H1 (cell line): ENCODE data around the gene POLD4. TPM values are rescaled to one million over a fixed set of nuclear protein-coding genes. Genes with fewer than 3 reads are reported as not detected.

ENCODE experiments used
- CTCF ChIA-PET: fragments of 300-600 bp; sonication (Branson Sonifier 250); formaldehyde crosslinking; loops from one replicate; lab custom pipeline; 2021; ENCODE audit not compliant: partially characterized antibody; lab: Charles Lee
- POLR2A ChIA-PET: fragments of 300-600 bp; sonication (Branson Sonifier 250); formaldehyde crosslinking; loops from one replicate; lab custom pipeline; 2021; ENCODE audit warnings: inconsistent platforms; ENCODE audit not compliant: partially characterized antibody; lab: Charles Lee
- DNase-seq, 2 experiments: peaks; one replicate each; pipeline versions ENCODE4 v3.0.0 to v3.0.0-alpha.2; 2010 to 2022; ENCODE audit warnings: low spot score in 2 of 2, low read depth in 1 of 2, mixed read lengths in 1 of 2
- FAIRE-seq: peaks from 2 replicates; lab custom pipeline; 2011; peaks lifted over from hg19 to GRCh38; lab: Jason Lieb, UNC
- H2AFZ ChIP-seq: 2 replicates; pipeline ENCODE4 v1.8.1; 2012; ENCODE audit warnings: low read length, inconsistent platforms
- H2AK5ac ChIP-seq: 2 replicates; pipeline ENCODE4 v1.6.1; 2013; ENCODE audit warnings: low read depth, low read length
- H2BK120ac ChIP-seq: replicated peaks from 2 replicates; pipeline ENCODE3; 2013; ENCODE audit warnings: low read depth, low read length, inconsistent platforms
- H2BK12ac ChIP-seq: 2 replicates; pipeline ENCODE4 v1.6.1; 2013; ENCODE audit warnings: low read depth, low read length
- H2BK15ac ChIP-seq: 2 replicates; pipeline ENCODE4 v1.6.1; 2013; ENCODE audit warnings: low read length
- H2BK20ac ChIP-seq: 2 replicates; pipeline ENCODE4 v1.6.1; 2013; ENCODE audit warnings: low read length
- H2BK5ac ChIP-seq: 2 replicates; pipeline ENCODE4 v1.6.1; 2013; ENCODE audit warnings: low read depth, low read length
- H3K14ac ChIP-seq: 2 replicates; pipeline ENCODE4 v1.6.1; 2013; ENCODE audit warnings: inconsistent platforms; ENCODE audit not compliant: insufficient read length
- H3K18ac ChIP-seq: 2 replicates; pipeline ENCODE4 v1.6.1; 2013; ENCODE audit warnings: low read length; ENCODE audit errors: extremely low read depth
- H3K23ac ChIP-seq: 2 replicates; pipeline ENCODE4 v1.6.1; 2013; ENCODE audit warnings: inconsistent platforms; ENCODE audit not compliant: insufficient read length
- H3K23me2 ChIP-seq: 2 replicates; pipeline ENCODE4 v1.6.1; 2013; ENCODE audit warnings: low read depth, low read length
- H3K27ac ChIP-seq: 2 replicates; pipeline ENCODE4 v1.6.1; 2011; ENCODE audit warnings: low read depth, low read length, inconsistent platforms
- H3K27me3 ChIP-seq, 4 experiments: replicated peaks in 1 of 4; 1 replicate in 1 of 4; 2 replicates in 3 of 4; pipeline versions ENCODE4 v1.6.1 to v1.8.1; 2011 to 2013; ENCODE audit warnings: low read length in 3 of 4, mild to moderate bottlenecking in 3 of 4, inconsistent platforms in 2 of 4, mixed read lengths in 2 of 4, moderate library complexity in 1 of 4; ENCODE audit not compliant: control insufficient read depth in 3 of 4, insufficient read depth in 3 of 4; ENCODE audit errors: extremely low read depth in 1 of 4
- H3K36me3 ChIP-seq, 4 experiments: 2 replicates each; pipeline versions ENCODE4 v1.6.1 to v1.8.1; 2011 to 2013; ENCODE audit warnings: mild to moderate bottlenecking in 4 of 4, low read length in 3 of 4, moderate library complexity in 2 of 4, control low read depth in 1 of 4, inconsistent platforms in 1 of 4; ENCODE audit not compliant: insufficient read depth in 4 of 4, control insufficient read depth in 2 of 4
- H3K4ac ChIP-seq: replicated peaks from 2 replicates; pipeline ENCODE3; 2013; ENCODE audit warnings: low read length, low read depth, mixed read lengths, inconsistent platforms; ENCODE audit not compliant: insufficient read length
- H3K4me1 ChIP-seq, 4 experiments: replicated peaks in 1 of 4; 1 replicate in 1 of 4; 2 replicates in 3 of 4; pipeline versions ENCODE4 v1.6.1 to v1.8.1; 2011 to 2013; ENCODE audit warnings: low read length in 3 of 4, inconsistent platforms in 2 of 4, mixed read lengths in 1 of 4; ENCODE audit not compliant: insufficient read depth in 4 of 4, control insufficient read depth in 3 of 4
- H3K4me2 ChIP-seq, 2 experiments: 2 replicates each; pipeline versions ENCODE4 v1.6.1 to v1.8.1; 2011 to 2013; ENCODE audit warnings: low read depth in 2 of 2, low read length in 2 of 2, control low read depth in 1 of 2, inconsistent platforms in 1 of 2, mild to moderate bottlenecking in 1 of 2; ENCODE audit not compliant: insufficient read depth in 1 of 2
- H3K4me3 ChIP-seq, 4 experiments: fragments of 200-600, 300-600 bp in 1 of 4; sonication (generic), shearing (Covaris generic), sonication (Bioruptor Twin) in 1 of 4; 2 replicates each; pipeline versions ENCODE4 v1.5.1 to v1.8.1; 2011 to 2016; ENCODE audit warnings: low read length in 4 of 4, low read depth in 3 of 4, control low read depth in 2 of 4, inconsistent platforms in 2 of 4, mild to moderate bottlenecking in 2 of 4, mixed read lengths in 1 of 4, moderate library complexity in 1 of 4; ENCODE audit not compliant: insufficient read depth in 2 of 4; ENCODE audit errors: extremely low read depth in 1 of 4
- H3K56ac ChIP-seq: replicated peaks from 2 replicates; pipeline ENCODE3; 2013; ENCODE audit warnings: low read depth, mild to moderate bottlenecking, mixed read lengths, low read length, inconsistent platforms; ENCODE audit not compliant: insufficient read length
- H3K79me1 ChIP-seq: 2 replicates; pipeline ENCODE4 v1.6.1; 2013; ENCODE audit warnings: low read depth, low read length, control low read depth
- H3K79me2 ChIP-seq, 2 experiments: 2 replicates each; pipeline versions ENCODE4 v1.6.1 to v1.8.1; 2012 to 2013; ENCODE audit warnings: low read length in 2 of 2, mild to moderate bottlenecking in 2 of 2, inconsistent platforms in 1 of 2; ENCODE audit not compliant: insufficient read depth in 2 of 2, control insufficient read depth in 1 of 2
- H3K9ac ChIP-seq, 4 experiments: replicated peaks in 1 of 4; 1 replicate in 1 of 4; 2 replicates in 3 of 4; pipeline versions ENCODE4 v1.6.1 to v1.8.1; 2011 to 2013; ENCODE audit warnings: low read depth in 3 of 4, low read length in 3 of 4, control low read depth in 2 of 4, mild to moderate bottlenecking in 2 of 4, moderate library complexity in 2 of 4, inconsistent platforms in 1 of 4; ENCODE audit errors: extremely low read depth in 1 of 4
- H3K9me3 ChIP-seq, 2 experiments: 2 replicates each; pipeline versions ENCODE4 v1.6.1 to v1.8.1; 2012 to 2013; ENCODE audit warnings: mild to moderate bottlenecking in 2 of 2, moderate library complexity in 2 of 2, control low read depth in 1 of 2, inconsistent platforms in 1 of 2, low read depth in 1 of 2, low read length in 1 of 2, mixed read lengths in 1 of 2; ENCODE audit not compliant: insufficient read depth in 2 of 2
- H4K20me1 ChIP-seq, 2 experiments: replicated peaks in 1 of 2; 2 replicates each; pipeline versions ENCODE3 to v1.8.1; 2011 to 2013; ENCODE audit warnings: inconsistent platforms in 2 of 2, low read length in 2 of 2, mild to moderate bottlenecking in 1 of 2; ENCODE audit not compliant: insufficient read depth in 2 of 2, control insufficient read depth in 1 of 2
- H4K5ac ChIP-seq: 2 replicates; pipeline ENCODE4 v1.6.1; 2013; ENCODE audit warnings: low read length, low read depth, mixed read lengths, inconsistent platforms; ENCODE audit not compliant: insufficient read length
- H4K8ac ChIP-seq: 2 replicates; pipeline ENCODE4 v1.8.0; 2013; ENCODE audit warnings: mild to moderate bottlenecking, moderate library complexity, low read length, inconsistent platforms; ENCODE audit not compliant: insufficient read depth; ENCODE audit errors: extremely low read depth
- H4K91ac ChIP-seq: replicated peaks from 2 replicates; pipeline ENCODE3; 2013; ENCODE audit warnings: low read length, mixed read lengths, inconsistent platforms; ENCODE audit not compliant: insufficient read length
- CEBPB ChIP-seq: IDR thresholded peaks from 2 replicates; pipeline ENCODE4 v1.6.1; 2012; ENCODE audit warnings: low read depth, low read length
- KDM5A ChIP-seq: fragments of 200-600 bp; IDR thresholded peaks from 2 replicates; pipeline ENCODE4 v1.7.1; 2012; ENCODE audit warnings: mild to moderate bottlenecking, low read length, inconsistent platforms, mixed read lengths
- TAF1 ChIP-seq: IDR thresholded peaks from 2 replicates; pipeline ENCODE4 v1.6.1; 2011; ENCODE audit warnings: mild to moderate bottlenecking, low read depth, low read length
- WGBS, 2 experiments: shearing (Covaris generic) in 1 of 2; methylation state at CpG; one replicate each; pipeline versions ENCODE4 v1.1.6 to v1.1.7; 2013 to 2015; ENCODE audit warnings: low lambda C conversion rate in 2 of 2, mixed read lengths in 2 of 2, inconsistent platforms in 1 of 2, low coverage in 1 of 2, missing lambda C conversion rate in 1 of 2; ENCODE audit not compliant: insufficient replicate concordance in 2 of 2, insufficient coverage in 1 of 2, insufficient read length in 1 of 2; ENCODE audit errors: extremely low coverage in 1 of 2, missing lambda C conversion rate in 1 of 2; 5-methylcytosine and 5-hydroxymethylcytosine counted together
- polyA plus RNA-seq, 7 experiments: library from polyadenylated mRNA; depleted of rRNA in 3 of 7; stranded (reverse) in 5 of 7; unstranded in 2 of 7; fragments of >200 nt in 5 of 7; fragments of 200-250 nt in 2 of 7; gene quantifications; 1 replicate in 5 of 7; 2 replicates in 1 of 7; 4 replicates in 1 of 7; pipeline versions ENCODE4 v1.2.1 to v1.2.3, GENCODE V29; 2011 to 2013; ENCODE audit warnings: missing spikeins in 2 of 7, mixed read lengths in 2 of 7
- total RNA-seq: library from RNA; stranded (reverse); fragmentation: NEBNext Ultra II Directional; extraction: Animal tissue kit (Norgen Biotek cat#: 25700); gene quantifications from 2 replicates; pipeline ENCODE4 v1.2.1, GENCODE V29; 2021

Gene POLD4
- total and polyA plus RNA-seq, 2 of the 8 experiments (the other 6 are each of a cell fraction or from before 2014, with no cell fraction given) = 21.2 to 46.7 TPM

DNA sequence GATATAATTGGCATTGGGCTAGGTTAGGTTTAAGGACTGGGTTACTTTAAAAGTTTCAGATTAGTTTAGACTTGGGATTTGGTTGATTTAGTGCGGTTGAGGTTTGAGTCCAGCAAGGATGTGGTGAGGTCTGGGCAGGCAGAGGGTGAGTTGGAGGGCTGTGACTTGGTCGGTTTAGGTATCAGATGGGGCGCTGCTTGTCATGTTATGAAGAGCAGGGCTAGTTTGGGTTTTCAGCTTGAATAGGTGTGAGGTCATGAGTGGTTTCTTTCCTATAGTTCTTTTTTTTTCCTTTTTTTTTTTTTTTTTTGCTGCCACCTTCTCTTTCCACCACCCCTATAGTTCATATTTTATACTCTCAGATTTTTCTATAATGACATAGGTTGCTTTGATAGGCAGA is 15.3 kb upstream of the POLD4 start:
- no peak for FAIRE-seq
- H3K79me2 ChIP-seq = no peaks in the 10 kb centered on the region

More for the DNA sequence above, 15.3 kb upstream of the POLD4 start:
- POLR2A ChIA-PET = interaction anchor here (1.0 to 1.4 kb wide), 2 partner anchors 9 to 28 kb away, joined by 3 to 4 read pairs; no protein-coding TSS in a partner anchor
- Histone ChIP-seq H3K36me3 (no peaks in the 10 kb centered on the region), H3K4me2 (no peak overlapping the region), H3K23me2 (peaks cover 9% of the 10 kb centered on the region; the same call in 1 of the 2 replicates), H2BK12ac (0 out of 2 replicates have a peak overlapping the region, but pooled peaks have one; percentile 2), H3K23ac (no peak overlapping the region), H4K8ac (no peak overlapping the region), H3K4me1 (peaks cover 0 to 26% (median 20%) of the 10 kb centered on the region in 4 experiments; a peak in 6 of 7 replicates), H2BK5ac (no peak overlapping the region), H4K91ac (no peak overlapping the region), H3K27ac (no peak overlapping the region), H3K18ac (no peak overlapping the region), H3K4ac (no peak overlapping the region), H3K27me3 (peaks cover 0 to 33% (median 26%) of the 10 kb centered on the region in 4 experiments; a peak in 6 of 7 replicates), H2BK120ac (no peak overlapping the region), H3K9ac (no peak overlapping the region), H2BK20ac (no peak overlapping the region), H4K5ac (no peak overlapping the region), H2BK15ac (no peak overlapping the region), H2AK5ac (no peak overlapping the region), H2AFZ (no peak overlapping the region), H3K9me3 (no peaks in the 10 kb centered on the region), H3K4me3 (no peak overlapping the region), H4K20me1 (peaks cover 0 to 3% of the 10 kb centered on the region in 2 experiments), H3K79me1 (no peaks in the 10 kb centered on the region), H3K14ac (no peak overlapping the region), H3K56ac (no peak overlapping the region)
- DNase-seq = no peak
- 84% methylated on average over 3 of the region's 3 CpGs; no CpG with 5 or more reads in 1 of the 2 experiments for WGBS, 2 experiments
- CTCF ChIA-PET = interaction anchor here (2.7 to 34.8 kb wide), 4 partner anchors 10 to 20 kb away, joined by 10 to 1305 read pairs (median 112); partner anchors contain the start of genes POLD4 and RAD9A
- TF ChIP-seq CEBPB (no peak), KDM5A (no peak), TAF1 (no peak)
